ACHN (cell line): ENCODE results near the gene MARVELD3.
"Not testable (repeated sequence)": the region's sequence is repeated elsewhere in the genome, so short reads cannot be mapped to it uniquely, and the experiment has no call there.

ENCODE experiments used
- DNase-seq: peaks from one replicate; pipeline ENCODE4 v3.0.0-alpha.2; 2015
- in situ Hi-C: cut with HindIII; loops from 2 replicates; pipeline ENCODE4 v1.10.0; 2017; ENCODE audit warnings: low sequenced_read_pairs, low pct_ligation_motif_present, low pct_unique_long_range_greater_than_20kb

The MARVELD3 gene

GRCh38 chr16:71610936-71611871 lies 14.8 kb upstream of the MARVELD3 start:
- in situ Hi-C loops, result no loop called here
- peak; percentile 71 for DNase-seq

GRCh38 chr16:71614956-71615355 lies 11.0 kb upstream of the MARVELD3 start:
- in situ Hi-C loops, result not testable (repeated sequence)

GRCh38 chr16:71618429-71618828 lies 7.6 kb upstream of the MARVELD3 start:
- no peak for DNase-seq
- in situ Hi-C loops, result no loop called here

More at GRCh38 chr16:71614956-71615355, 11.0 kb upstream of the MARVELD3 start:
- not testable (repeated sequence) for DNase-seq

GRCh38 chr16:71622088-71622487 lies 3.9 kb upstream of the MARVELD3 start:
- DNase-seq, result no peak
- in situ Hi-C loops, result no loop called here

- in situ Hi-C loops, result no loop called here
- DNase-seq, result no peak
Observed at GRCh38 chr16:71623597-71623996, 2.4 kb upstream of the MARVELD3 start.

- in situ Hi-C loops, result no loop called here
- no peak for DNase-seq
Observed at GRCh38 chr16:71625113-71625850, 702 bp upstream of the MARVELD3 start.

- in situ Hi-C loops, result no loop called here
- DNase-seq, result no peak
Observed at GRCh38 chr16:71626858-71627213, 852 bp downstream of the MARVELD3 start.

- in situ Hi-C loops, result no loop called here
- no peak for DNase-seq
Observed at GRCh38 chr16:71627731-71628181, 1.8 kb downstream of the MARVELD3 start.

- no peak for DNase-seq
- in situ Hi-C loops, result no loop called here
Observed at GRCh38 chr16:71628810-71629209, 2.8 kb downstream of the MARVELD3 start.

GRCh38 chr16:71629278-71630016 lies 3.5 kb downstream of the MARVELD3 start:
- in situ Hi-C loops, result no loop called here
- no peak for DNase-seq

GRCh38 chr16:71630808-71631207 lies 4.8 kb downstream of the MARVELD3 start:
- DNase-seq, result no peak
- in situ Hi-C loops, result no loop called here

- in situ Hi-C loops, result no loop called here
- no peak for DNase-seq
Observed at GRCh38 chr16:71631776-71632175, 5.8 kb downstream of the MARVELD3 start.

GRCh38 chr16:71635632-71636031 lies 9.6 kb downstream of the MARVELD3 start:
- DNase-seq, result no peak
- in situ Hi-C loops, result no loop called here

GRCh38 chr16:71637398-71637797 lies 11.4 kb downstream of the MARVELD3 start:
- no peak for DNase-seq
- in situ Hi-C loops, result no loop called here

- DNase-seq, result peak; percentile 58
- in situ Hi-C loops, result no loop called here
Observed at GRCh38 chr16:71645450-71645849, 19.5 kb downstream of the MARVELD3 start.

GRCh38 chr16:71647391-71647790 lies 21.4 kb downstream of the MARVELD3 start:
- no peak for DNase-seq
- in situ Hi-C loops, result no loop called here

GRCh38 chr16:71648162-71648561 lies 22.2 kb downstream of the MARVELD3 start:
- DNase-seq, result no peak
- in situ Hi-C loops, result no loop called here

GRCh38 chr16:71648921-71649320 lies 22.9 kb downstream of the MARVELD3 start:
- in situ Hi-C loops, result no loop called here
- peak; percentile 27 for DNase-seq

GRCh38 chr16:71649704-71650103 lies 23.7 kb downstream of the MARVELD3 start:
- no peak for DNase-seq
- in situ Hi-C loops, result no loop called here
